GM19351 (cell line): ENCODE results near the gene NDUFAF2.

Experiments
- ATAC-seq: cut with Tn5 transposase; IDR thresholded peaks from one replicate; pipeline ENCODE4 v1.9.1; 2021; ENCODE audit warnings: mild to moderate bottlenecking, moderate library complexity; ENCODE audit not compliant: unreplicated experiment

The NDUFAF2 gene

DNA sequence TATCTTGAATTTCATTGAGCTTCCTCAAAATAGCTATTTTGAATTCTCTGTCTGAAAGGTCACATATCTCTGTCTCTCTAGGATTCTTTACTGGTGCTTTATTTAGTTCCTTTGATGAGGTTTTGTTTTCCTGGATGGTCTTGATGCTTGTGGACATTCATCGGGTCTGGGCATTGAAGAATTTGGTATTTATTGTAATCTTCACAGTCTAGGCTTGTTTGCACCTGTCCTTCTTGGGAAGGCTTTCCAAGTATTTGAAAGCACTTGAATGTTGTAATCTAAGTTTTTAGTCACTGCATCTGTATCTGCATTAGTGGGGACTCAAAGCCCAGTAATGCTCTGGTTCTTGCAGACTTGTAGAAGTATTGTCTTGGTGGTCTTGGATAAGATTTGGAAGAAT is 169.4 kb downstream of the NDUFAF2 start:
- ATAC-seq: no peak

DNA sequence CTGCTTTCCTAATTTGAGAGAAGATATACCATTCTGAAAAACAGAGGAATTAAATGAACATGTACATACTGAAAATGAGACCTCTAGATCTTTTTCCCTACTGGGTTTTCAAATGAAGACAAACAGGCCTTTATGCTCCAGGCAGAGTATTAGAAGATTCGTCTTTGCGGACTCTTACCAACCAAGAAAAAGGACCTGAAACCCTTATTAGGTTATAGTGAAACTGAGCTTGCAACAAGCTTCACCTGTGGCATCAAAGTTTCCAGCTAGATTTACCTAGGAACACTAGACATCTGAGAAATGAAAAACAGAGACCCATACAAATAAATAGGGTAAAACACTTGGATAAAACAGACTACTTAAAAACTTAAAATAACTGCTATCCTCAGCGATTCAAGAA is 171.0 kb downstream of the NDUFAF2 start:
- ATAC-seq: peak; percentile 73

DNA sequence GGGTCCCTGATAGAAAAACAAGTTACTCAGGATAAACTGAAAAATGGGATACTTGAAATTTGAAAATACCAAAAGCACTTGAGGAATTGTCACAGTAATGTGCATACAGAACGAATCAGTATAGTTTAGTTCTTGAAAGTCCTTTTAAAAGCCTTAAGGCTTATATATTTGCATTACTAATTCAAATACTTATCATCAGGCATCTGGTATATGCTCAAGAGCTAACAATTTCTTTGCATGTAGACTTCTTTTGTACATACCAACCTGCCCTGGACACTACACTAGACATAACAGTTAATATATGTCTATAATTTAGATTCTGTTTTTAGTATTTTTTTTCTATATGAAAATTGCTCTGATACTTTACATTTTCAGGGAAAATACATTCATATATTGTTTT is 174.1 kb downstream of the NDUFAF2 start:
- ATAC-seq: no peak

DNA sequence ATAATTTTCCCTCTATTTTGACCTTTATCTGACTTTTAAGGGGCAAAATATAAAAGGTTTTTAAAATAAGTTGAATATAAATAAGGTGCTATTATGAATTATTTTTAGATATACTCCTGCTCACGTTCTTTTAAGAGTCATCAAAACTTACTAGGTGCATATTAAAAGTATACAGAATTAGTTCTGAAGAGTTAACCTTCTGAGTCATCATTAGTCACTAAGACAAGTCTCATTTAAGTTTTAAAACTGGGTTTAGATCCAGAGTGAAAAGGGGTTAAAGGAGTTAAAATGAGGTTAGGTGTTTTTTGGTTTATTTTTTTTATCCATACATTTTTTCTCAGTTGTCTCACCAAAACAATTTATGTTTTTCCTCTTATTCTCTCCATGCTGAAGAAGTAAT is 175.5 kb downstream of the NDUFAF2 start:
- no peak for ATAC-seq

DNA sequence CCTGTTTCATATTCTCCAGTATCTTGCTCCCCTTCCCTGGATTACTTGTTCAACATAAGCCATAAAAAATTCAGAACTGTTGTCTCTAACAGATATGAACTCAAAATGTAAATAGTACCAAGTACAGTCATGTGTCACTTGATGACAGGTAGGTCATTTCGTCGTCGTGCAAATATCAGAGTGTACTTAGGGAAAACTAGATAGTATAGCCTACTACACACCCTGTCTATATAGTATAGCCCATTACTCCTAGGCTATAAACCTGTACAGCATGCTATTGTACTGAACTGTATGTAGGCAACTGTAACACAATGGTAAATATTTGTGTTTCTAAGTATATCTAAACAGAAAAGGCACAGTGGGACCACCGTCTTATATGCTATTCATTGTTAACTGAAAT is 178.1 kb downstream of the NDUFAF2 start:
- no peak for ATAC-seq

DNA sequence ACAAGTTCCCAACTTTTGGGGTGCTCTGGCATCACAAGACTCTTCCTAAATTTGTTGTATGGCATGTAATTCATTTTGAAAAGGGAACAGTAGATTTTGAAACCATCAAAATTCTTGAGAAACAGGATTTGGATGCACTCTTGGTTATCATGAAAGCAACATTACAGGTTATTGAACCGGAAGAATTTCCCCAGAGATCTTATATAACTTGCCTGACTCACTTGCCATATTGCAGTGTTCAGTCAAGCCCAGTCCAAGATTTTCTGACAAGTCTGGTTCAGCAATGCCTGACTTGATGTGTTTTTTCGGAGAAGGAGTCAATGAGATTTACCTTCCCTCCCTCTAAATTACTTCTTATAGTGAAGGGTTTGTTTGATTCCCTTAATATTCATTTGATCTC is 185.3 kb downstream of the NDUFAF2 start:
- ATAC-seq: no peak

DNA sequence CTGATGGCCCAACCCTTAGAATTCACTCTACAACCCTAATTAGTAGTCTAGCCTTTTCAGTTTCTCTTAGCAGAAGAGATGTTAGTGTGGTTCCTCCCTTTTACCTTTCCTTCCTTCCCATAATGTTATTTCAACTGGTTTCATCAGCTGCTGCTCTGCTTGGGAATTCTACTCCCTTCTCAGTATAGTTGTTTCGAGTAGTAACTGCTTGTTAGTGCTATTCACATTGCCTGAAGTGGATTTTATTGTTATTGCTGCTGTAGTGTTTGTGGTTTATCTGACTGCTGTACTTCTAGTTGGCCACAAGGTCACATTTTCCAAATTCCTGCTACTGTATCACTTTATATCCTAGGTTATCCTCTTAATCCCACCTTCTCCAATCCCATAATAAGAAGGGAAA is 187.6 kb downstream of the NDUFAF2 start:
- no peak for ATAC-seq

DNA sequence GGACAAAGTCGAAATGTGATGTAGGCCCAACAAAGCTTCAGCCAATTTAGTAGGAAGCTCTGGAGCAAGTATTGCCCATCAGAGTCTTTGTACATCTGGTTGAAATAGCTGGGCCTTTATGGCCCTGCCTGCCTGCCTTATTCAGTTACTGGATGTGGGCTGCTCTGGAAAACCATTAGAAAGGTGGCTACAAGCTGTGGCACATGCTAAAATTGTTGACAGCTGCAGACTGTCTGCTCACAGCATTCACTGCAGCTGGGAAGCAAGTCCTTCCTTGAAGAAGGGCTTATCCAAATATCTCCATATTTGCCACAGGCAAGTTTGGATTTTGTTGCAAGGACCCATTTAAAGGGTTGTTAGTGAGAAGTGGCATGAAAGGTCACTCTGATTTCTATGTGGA is 192.8 kb downstream of the NDUFAF2 start:
- no peak for ATAC-seq

DNA sequence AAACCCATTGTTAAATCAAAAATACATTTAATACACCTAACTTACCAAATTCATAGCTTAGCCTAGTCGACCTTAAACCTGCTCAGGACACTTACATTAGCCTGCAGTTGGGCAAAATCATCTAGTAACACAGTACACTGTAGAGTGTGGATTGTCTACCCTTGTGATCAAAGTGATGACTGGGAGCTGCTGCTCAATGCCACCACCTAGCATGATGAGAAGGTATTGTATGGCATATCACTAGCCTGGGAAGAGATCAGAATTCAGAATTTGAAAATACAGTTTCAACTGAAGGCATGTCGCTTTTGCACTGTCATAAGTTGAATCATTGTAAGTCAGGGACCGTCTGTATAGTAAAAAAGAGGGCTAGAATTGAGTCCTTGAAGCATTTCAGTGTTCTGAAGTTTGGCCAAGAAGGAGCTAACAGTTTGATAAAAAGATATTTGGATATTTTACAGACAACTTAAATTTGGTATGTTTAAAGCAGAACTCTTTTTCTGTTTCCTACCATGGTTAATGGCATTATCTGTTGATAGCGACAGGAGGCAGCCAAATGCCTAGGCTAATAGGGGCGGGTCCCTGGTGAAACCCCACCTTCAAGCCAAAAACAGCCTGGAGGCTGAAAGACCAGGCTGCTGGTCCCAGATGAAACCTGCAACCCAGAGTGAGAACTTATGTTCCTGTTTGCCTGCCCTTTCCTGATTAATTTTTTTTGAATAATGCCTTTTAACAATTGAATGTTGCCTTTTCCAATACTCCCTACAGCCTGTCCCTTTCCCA is 194.3 kb downstream of the NDUFAF2 start:
- ATAC-seq: no peak

DNA sequence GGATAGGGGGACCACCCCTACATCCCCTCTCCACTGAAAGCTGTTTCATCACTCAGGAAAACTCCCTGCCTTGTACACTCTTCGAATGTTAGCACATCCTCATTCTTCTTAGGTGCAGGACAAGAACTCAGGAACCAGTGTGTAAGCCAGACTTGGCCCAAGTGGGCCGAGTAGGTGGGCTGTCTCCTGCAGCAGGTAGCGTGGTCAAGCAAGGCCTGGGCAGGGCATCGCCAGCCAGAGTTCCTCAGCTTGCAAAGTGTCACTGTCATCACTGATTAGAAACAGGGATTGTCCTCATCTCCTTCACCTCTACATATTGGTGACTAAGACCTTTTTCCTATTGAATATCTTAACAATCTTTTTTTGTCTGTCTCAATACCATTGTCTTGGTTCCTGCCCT is 194.9 kb downstream of the NDUFAF2 start:
- ATAC-seq: no peak

DNA sequence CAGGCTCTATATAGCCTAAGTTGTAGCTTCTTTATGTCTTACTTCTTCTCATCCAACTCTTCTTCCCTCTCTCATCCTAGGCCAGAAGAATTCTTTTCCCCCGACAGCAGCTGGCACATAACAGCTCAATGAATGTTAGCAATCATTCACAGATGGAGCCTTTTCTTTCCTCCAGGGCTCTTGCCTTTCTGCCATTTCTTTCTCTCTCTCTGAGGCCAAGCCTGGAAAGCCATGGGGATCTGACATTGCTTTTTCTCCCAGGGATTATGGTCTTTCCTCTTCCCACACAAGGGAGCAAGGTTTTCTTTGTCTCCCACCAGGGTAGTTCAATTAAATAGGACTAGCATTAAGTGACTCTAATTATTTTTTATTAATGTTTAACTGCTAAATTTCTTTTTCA is 196.8 kb downstream of the NDUFAF2 start:
- ATAC-seq: no peak

DNA sequence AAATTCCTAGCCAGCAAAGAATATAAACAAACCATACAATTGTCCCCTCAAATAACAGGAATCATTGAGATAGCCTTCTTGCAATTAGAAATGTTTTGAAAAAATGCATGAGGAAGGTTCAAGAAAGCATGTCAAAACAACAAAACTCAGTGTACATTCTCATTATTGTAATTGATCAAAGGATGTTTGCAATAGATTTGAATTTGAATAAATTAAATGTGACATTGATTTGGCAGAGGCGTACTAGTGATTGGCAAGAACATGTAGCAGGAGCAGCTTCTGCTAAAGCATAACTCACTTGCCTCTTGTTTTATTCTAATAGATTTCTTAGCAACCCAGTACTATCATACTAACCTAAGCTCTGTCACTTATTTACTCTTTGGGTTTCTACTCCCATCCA is 197.4 kb downstream of the NDUFAF2 start:
- ATAC-seq: no peak

DNA sequence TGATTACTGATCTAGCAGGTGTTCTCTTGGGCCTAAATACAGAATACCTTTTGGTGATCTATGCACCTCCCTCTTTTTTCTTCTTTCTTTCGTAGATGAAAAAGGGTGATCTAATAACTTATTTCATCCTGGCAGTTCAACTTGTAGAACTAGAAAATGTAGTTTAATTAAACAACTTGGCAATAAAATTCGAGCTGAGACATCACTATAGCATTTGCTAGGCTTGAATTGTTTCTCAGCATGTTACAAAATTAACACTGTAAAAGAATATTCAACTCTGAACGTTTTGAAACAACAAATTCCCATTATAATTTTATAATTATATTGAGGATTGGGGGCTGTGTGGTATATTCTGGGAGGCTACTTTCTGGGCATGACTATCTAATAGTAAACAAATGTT is 197.8 kb downstream of the NDUFAF2 start:
- no peak for ATAC-seq

DNA sequence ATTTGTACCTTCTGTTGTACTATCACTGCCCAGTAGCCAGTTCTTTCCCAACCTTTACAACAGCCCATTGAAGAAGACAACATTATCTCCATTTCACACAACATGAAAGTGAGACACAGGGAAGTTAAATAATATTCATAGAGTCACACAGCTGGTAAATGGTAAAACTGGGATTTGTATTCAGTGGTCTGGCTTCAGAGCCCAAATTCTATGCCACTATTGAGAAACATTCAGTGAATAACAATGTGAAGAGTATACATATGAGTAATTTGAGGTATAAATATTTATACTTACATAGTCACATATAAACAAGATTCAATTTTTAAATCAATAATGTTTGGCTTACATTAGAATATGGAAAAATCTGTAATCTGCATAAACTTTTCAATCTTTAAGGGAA is 203.5 kb downstream of the NDUFAF2 start:
- no peak for ATAC-seq

DNA sequence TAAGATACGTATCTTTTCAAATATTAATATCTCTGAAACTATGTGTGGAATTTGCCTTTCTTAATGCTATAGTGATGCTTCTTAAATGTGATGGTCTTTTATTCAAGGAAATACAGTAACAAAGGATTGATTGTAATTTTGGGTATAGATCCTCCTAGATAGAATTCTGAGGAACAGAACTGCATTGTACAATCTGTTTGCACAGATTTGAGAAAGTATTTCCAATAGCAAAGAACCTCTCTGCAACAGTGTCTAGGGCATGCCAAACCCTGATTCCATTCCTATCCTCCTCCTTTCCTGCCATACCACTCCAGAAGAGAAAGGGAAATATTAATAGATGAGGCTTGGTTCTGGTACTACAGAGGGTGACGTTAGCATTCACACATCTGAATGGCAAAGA is 206.9 kb downstream of the NDUFAF2 start:
- no peak for ATAC-seq

DNA sequence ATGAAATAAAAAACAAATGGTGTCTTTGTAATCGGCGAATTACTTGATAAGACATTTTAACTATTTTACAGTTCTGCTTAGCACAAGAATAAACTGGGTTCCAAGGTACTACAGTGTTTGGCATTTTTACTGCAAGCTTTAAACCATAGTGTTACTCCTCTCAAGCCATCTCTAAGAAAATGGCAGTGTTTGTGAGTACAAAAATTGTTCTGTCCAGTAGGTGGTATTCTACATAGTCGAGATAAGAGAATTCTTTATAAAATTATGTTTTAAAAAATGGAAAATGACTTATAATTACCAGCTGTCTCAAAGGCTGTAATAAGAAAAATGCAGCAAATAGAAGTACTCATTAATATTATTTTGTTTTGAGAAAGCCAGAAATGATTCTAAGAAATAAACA is 214.1 kb downstream of the NDUFAF2 start:
- no peak for ATAC-seq

DNA sequence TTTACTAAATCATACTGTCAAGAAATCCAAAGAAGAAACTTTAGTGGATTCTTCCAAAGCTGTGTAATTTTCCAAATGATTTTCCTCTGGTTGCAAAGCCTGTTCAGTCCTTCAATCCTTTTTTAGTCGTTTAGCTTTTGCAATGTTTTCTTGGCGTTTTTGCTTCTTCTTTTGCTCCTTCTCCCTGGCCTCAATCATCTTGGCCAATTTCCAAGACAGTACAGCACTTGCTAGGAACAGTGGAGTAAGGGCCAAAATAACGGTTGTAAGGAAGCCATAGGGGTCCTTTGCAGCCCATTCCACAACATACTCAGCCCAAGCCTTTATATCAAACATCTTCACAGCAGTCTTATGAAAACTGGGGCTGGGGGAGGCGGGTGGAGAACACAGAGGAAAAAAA is 214.8 kb downstream of the NDUFAF2 start:
- no peak for ATAC-seq

DNA sequence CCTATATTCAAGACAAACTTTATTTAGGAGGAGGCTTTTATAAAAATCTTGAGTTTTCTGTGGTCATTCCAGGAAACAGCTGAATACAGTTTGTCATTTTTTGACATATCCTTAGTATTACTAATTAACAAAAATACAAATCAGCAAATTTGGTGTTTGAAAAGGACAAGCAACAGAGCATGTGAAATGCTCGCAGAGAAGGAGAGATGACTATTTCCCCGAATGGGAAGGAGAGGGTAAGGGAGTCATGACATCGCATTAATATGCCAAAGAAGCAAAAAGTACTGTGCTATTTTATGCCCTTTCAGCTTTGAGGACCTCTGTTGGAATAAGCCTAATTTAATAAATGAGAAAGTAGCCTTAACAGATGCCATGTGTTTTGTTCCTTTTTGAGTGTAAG is 215.5 kb downstream of the NDUFAF2 start:
- no peak for ATAC-seq

DNA sequence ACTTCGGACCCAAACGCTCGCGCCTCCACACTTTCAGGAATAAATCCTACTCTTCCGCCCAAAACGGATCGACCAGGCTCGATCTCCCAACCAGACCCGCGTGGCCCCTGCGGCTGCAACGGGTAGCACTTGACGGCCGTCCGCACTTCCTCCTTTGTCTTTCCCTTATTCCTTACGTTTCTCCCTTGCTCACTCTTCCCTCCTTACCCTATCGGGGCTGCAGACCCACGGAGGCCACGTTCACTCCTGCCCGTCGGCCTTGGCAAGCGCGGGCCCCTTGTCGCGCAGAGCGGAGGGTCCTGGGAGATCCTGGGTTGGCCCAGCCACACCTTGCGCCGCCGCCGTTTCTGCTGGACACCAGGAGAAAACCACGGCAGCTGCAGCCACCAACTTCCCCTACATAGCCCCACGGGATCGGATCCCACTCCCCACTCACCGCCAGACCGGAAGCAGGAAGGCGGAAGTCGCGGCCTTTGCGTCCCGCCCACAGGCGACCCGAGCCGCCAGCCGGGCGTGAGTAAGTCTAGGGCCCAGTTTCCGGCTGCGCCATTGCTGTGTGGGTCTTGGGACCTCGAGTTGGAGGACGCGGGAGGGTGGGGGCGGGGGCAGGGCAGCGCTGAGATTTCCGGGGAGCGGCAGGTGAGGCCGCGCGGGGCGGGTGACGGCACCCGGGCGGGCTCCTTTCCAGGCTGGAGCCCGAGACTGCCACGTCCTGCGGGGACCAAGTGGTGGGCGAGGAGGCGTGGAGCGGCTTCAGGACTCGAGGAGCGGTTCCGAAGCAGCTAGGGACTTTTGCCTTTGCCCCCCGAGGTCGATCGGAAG is 217.2 kb downstream of the NDUFAF2 start, which contains the start of gene SMIM15:
Gene SMIM15 (minus strand): TSS at position 459 of the 822 bp plus-strand sequence. CDS start 2,297 bp downstream, outside the sequence.
- ATAC-seq: peak; percentile 94

DNA sequence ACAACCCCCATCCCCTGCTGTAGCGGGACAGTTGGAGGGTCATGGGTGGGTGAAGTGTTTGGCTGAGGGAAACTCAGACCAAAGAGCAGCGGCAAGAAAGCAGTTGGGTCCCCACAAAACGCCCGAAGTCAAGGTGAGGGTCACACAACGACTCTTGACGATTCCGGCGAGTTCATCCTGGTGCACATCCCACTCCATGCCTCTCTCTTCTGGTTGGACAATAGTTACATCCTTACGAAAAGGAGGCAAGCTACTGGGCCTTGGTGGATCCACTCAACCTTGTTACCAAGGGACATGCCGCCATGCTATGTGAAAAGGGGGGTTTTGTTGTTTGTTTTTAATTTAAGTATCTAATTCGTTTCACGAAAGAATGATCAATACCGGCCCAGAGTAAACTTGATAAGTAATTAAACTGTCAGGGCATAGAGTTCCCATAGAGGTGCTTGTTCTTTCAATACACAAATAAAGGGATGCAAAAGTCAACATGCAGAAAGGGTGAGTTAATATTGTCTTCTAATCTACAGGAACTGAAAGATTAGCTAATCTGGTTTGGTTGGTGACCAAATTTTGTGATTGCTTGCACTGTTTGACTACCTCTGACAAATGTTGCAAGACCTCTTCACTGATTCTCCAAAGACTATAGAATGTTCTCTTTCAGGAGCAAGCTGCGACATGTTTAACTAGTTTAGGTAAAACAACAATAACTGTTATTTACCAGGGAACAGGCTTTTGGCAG is 218.0 kb downstream of the NDUFAF2 start:
- ATAC-seq: no peak

DNA sequence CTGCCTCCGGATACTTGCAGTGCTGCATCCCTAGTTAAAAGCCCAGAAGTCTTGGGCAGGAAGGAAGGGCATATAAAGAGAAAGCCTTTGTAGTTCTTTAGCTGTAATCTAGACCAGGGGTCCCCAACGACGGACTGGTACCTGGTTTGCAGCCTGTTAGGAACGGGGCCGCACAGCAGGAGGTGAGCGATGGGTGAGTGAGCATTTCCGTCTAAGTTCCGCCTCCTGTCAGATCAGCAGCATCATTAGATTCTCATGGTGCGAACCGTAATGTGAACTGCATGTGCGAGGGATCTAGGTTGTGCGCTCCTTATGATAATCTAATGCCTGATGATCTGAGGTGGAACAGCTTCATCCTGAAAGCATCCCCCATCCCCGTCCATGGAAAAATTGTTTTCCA is 218.9 kb downstream of the NDUFAF2 start:
- no peak for ATAC-seq

DNA sequence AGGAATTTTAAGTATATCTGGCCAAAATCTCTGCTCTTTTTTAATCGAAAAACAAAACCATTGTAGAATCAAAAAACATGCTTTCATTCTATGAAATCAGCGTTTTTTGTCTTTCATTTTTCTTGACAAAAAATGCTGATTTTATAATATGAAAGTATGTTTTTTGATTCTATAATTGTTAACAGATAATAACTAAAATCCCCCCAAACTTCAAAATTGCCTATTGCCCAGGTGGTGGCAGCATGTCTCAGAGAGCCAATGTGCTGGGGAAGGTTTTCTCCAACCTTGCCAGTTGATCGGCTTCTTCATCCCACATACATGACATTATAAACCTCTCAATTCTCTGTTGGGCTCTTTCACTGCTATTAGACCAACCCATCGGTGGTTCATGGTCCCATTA is 222.4 kb downstream of the NDUFAF2 start:
- no peak for ATAC-seq
